SIG-M5 treated with dmso at 0.1 percent for 504 hours (cell line): ENCODE results near the gene OR52B4.
"Not testable (repeated sequence)": the region's sequence is repeated elsewhere in the genome, so short reads cannot be mapped to it uniquely, and the experiment has no call there.

Experiments used
- DNase-seq: peaks from one replicate; lab custom pipeline; 2025; ENCODE audit not compliant: unreplicated experiment; lab: John Stamatoyannopoulos, UW

The OR52B4 gene

DNA sequence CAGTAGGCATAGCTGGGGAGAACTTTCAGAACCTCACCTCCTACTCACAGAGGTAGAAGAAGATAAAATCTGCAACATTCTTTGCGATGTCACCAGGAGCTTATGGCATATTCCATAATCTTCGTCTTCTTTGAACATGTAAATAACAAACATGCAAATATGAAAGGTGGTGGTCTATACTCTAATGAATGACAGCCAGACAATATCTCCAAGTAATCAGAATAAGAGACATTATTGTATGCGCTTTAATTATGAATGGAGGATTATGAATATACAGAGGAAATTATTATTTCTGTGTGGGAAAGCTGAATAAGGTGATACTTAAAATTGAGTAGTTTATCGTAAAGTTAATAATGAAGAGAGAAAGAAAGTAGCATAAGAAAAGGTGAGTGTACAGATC lies at the start of gene OR52B4:
TSS of gene OR52B4 (minus strand) at position 101 of the 400 bp plus-strand sequence. CDS start at position 10, 91 bp downstream.
- DNase-seq: no peak

DNA sequence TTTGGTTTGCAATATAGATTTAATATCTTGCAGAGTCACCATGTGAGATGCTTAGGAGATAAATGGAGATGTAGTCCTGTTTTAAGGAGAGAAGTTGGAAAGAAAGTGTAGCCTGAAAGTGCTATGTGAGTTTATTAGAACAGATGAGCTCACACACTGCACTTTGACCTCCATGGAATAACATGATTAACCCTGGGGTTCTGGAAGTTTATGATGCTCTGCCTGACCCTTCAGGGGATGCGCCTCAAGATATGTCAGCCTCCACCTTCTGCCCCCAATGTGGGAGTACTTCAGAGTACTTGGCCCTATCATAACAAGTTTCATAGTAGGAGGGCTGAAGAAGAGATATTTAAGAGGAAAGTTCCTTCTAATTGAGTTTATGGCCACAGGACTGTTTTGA lies 48.6 kb upstream of the OR52B4 start:
- no peak for DNase-seq

DNA sequence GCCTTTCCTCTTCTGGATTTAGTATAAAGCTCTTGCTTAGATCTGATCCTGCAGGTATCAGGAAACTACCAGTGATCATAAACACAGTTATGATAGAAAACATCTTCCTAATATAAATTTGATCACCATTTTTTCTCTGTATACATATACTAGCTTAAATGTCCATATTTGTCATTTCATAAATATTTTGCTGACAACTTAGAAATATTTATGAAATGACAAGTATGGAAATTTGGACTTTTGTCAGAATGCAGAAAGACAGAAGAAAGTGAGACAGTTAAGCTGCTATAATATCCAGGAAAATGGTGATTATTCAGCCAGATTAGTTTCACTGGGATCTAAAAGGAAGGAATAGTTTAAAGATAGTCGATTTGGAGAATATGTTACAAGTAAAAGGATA lies 48.1 kb upstream of the OR52B4 start:
- no peak for DNase-seq

DNA sequence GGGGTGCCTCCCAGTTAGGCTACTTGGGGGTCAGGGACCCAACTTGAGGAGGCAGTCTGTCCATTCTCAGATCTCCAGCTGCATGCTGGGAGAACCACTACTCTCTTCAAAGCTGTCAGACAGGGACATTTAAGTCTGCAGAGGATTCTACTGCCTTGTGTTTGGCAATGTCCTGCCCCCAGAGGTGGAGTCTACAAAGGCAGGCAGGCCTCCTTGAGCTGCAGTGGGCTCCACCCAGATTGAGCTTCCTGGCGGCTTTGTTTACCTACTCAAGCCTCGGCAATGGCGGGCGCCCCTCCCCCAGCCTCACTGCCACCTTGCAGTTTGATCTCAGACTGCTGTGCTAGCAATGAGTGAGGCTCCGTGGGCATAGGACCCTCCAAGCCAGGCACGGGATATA lies 38.0 kb upstream of the OR52B4 start:
- DNase-seq: not testable (repeated sequence)

DNA sequence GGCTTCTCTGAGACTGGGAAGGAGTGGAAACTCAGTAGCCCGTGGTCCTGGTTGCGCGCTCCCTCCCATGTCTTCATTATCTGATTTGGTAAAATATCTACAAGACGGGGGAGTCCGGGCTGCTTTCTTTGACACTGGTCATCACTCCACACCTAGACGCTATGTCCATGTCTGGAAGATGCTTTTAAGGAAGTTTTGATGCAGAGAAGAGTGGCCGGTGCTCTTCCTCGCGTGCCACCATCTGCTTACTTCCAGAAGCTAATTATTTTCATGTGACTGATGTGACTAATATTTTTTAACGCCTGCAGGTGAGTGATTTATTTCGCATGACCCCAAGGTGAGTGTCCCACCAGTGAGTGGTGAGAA lies 25.7 kb upstream of the OR52B4 start:
- DNase-seq: peak; percentile 47

DNA sequence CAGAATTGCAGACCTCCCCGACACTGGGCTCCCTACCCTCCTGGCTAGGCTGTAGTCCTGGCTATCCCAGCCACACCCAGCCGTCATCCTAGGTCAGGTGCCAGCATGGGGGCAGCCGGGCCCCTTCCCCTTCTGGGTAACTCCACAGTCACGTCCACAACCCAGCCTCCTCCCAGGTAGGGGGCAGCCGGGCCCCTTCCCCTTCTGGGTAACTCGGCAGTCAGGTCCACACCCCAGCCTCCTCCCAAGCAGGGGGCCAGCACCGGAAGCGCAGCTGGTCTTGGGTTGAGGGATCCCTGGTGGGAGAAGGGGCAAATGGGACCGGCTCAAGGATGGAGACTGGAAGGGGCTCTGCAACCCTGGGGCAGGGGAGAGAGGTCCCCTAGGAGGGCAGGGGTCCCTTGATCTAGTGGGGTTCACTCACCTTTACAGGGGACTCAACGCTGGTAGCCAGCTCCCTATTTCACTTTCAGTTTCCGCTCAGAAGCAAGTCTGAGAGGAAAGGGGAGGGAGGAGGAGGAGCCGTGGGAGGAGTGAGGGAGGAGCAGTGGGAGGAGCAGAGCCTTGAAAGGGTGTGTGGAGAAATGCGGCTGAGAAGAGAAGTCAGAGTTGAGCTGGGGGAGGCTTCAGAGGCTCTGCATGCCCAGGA lies 25.1 kb upstream of the OR52B4 start, which contains the start of gene TRIM21:
TSS of gene TRIM21 (minus strand) at position 494 of the 649 bp plus-strand sequence. CDS start 3,293 bp downstream, outside the sequence.
- DNase-seq: peak; percentile 91

DNA sequence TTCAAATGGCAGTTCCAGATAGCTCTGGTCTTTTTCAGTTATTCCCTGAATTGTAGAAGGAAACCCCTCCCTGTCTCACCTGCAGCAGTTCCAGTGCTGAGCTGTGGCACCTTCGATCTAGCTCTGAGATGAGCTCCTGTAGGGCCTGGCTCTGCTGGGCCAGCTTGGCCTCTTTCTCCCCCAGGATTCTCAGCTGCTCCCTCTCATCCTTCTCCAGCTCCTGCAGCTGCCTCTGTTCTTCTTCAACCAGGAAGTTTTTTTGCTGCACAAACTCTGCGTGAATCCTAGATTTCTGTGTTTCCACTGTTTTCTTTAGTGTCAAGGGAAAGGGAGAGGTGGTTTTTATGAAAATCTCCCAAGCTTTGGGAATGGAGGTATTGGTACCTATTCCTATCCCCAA lies 20.0 kb upstream of the OR52B4 start:
- no peak for DNase-seq

DNA sequence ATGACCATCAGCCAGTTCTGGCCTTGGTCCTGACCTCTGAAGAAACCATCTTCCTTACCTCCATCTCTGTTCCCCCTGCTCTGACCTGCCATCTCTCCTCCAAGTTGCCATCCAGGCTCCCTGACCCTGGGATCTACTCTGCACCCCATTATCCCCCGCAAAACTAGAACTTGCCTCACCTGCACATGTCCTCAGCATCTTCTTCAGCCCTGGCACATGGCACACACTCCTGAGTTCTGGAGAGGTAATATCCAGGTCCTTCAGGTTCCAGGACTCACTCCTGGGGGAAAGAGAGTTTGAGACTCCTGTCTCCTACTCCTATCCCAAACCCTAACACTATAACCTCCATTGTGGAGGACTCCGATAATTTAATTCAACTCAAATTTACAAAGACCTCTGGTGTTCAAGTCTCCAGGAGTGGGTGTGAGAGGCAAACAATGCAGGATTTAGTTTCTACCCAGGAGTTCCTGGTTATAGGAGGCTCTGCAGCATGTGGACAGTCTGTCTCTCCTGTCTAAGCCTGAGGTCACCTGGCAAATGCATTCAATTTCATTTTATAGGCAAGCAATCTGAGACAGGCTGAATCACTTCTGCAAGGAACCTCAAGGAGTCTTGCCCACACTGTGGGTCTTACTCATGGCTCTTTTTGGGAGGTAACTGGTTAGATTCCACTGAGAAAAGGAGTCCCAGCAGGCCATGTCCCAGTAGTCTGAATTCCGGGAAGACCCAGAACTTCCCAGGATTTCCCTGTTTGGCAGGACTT lies 18.0 kb upstream of the OR52B4 start:
- DNase-seq: no peak

DNA sequence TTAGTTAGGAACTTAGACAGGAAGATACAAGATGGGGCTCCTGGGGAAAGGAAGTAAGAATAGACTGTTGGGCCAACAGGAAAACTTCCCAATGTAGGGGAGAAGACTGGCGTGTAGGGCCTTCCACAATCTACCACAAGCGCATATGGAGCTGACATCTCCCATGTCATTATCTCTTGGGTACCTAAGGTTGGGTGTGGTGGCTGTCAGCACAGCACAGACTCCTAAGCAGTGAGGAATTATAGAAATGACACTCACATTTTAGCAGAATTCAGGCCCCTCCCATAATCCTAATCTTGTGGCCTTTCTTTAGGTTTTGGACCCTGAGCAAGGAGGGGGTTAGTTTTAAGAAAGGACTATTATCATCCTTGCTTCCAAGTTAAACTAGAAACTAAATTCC lies 13.7 kb upstream of the OR52B4 start:
- DNase-seq: no peak

DNA sequence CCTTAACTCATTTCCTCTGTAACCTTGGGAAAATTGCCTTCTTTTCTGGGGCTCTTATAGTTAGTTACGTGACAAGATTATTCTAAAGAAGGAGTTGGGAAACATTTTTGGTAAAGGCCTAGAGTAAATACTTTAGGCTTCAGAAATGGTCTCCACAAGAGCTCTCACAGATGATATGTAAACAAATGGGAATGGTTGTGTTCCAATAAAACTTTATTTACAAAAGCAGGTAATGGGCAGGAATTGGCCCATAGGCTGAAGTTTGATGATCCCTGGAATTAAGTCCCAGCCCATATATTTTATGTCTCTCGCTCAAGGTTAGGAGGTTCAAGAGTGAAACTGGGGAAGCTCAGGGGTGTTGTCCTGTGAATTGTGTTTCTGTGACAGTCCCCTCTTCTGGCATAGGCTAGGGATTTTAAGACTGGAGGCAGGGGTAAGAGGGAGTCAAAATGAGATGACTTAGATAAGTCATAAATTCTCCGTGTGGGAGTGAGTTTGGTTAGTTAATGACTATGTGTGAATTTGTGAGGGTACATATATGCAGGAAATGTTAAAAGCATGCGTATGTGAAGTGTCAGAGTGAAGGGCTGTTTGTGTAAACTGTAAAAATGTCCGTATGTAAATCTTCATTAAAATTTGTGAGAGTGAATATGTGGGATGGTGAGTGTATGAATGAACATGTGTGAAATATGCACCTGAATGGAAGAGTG lies 7.4 kb upstream of the OR52B4 start:
- no peak for DNase-seq

DNA sequence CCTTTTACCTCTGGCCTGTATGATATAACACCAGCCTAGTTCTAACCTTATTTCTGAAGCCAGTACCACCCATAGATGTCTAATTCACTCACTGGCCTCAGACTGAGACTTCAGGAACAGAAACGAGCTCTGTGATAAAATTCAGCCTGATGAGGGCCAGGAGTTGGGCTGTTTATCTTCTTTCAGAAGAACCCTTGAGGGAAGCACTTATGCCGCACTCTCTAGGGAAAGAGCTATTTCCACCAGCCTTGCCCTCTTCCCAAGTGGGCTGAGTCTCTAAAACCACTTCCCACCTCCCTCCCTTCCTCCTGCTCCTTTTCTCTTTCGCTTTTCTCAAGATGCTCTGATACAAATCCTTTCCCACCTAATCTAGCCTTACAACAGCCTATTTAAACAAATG lies 2.0 kb upstream of the OR52B4 start:
- DNase-seq: no peak

DNA sequence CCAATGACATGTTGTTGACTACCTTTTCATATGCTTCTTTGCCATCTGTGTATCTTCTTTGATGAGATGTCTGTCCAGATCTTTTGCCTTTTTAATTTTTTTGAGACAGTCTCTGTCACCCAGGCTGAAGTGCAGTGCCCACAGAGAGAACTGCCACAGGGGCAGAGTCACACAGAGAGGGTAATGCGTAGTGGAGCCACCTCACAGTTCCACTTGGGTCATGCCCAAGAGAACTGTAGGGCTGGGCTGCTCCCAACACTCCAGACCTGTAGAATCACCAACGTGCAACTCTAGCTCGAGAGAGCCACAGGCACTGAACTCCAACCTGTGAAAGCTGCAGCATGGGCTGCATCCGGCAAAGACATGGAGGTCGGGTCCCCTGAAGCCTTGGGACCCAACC lies 20.0 kb downstream of the OR52B4 start:
- DNase-seq: not testable (repeated sequence)

DNA sequence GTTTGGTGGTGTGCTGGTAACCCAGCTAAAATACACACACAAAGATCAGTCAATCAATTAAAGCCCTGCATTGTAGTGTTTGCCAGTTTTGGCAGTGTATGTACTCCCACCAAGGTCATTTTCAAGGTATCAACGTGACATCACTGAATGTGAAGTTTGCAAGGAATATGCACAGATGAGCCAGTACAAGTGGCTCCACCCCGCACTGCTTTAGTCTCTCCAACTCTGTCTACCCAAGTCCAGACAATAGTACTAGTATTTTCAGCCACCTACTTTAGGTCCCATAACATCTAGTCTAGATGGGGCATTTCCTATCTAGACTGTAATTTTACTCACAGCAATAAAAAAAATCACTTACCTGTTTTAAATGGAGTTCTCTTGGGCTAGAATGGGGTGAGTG lies 22.8 kb downstream of the OR52B4 start:
- not testable (repeated sequence) for DNase-seq

DNA sequence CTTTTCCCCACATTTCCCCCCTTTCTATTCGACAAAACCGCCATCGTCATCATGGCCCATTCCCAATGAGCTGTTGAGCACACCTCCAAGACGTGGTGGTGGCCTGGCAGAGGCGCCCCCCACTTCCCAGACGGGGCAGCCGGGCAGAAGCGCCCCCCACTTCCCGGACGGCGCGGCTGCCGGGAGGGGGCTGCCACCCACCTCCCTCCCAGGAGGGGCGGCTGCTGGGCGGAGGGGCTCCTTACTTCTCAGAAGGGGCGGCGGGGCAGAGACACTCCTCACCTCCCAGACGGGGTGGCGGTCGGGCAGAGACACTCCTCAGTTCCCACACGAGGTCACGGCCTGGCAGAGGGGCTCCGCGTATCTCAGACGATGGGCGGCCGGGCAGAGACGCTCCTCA lies 33.8 kb downstream of the OR52B4 start:
- DNase-seq: not testable (repeated sequence)
